Measurements from ENCODE around the gene NOL6.

- no peak for TF ChIP-seq POLR2A (IDR thresholded peaks at IDR 0.05)
- no peak for TF ChIP-seq CTCF (IDR thresholded peaks at IDR 0.05 in 8 of 11, conservative IDR thresholded peaks at IDR 0.05 in 3 of 11)
Measured at GRCh38 chr9:33458444-33458843, 15.3 kb downstream of the NOL6 start.
